ENCODE data around the gene FUT7. TPM values are rescaled to one million over a fixed set of nuclear protein-coding genes. Genes with fewer than 3 reads are reported as not detected.
A peak's percentile ranks its signal among the peaks of the same experiment; 100 is the strongest.

FUT7 gene
- total and polyA plus RNA-seq, 9 of the 15 experiments (the other 6 are each of a cell fraction or from before 2014, with no cell fraction given): not detected

DNA sequence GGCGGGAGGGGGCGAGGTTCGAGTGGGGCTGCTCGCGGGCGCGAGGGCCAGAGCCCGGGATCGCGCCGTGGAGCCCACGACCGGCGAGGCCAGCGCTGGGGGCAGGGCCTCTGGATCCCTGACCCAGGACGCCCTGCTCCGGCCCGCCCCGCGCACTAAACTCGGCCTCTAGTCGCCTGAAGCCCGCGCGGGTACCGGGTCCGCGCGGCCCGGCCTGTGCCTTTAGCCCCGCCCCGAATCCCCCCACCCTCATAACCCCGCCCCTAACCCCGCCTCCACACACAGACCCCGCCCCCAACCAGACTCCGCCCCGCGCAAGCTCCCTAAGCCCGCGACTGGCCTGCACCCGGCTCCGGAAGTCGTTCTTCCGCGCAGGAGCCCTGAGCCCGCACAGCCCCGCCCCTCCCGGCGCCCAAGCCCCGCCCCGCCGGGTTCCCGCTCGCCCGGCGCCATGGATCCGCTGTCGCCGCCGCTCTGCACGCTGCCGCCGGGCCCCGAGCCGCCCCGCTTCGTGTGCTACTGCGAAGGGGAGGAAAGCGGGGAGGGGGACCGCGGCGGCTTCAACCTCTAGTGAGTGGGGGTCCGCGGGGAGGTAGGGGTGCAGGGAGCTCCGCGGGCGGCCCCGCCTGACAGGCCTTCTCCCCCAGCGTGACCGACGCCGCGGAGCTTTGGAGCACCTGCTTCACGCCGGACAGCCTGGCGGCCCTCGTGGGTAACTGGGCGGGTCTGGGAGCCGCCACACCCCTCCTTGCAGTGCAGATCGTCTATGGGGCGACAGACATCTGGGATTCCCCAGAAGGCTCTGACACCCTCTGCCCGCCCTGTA is 39.7 kb downstream of the FUT7 start, which contains the start of gene PAXX (continued):
- TF ChIP-seq ATF7 (IDR thresholded peaks at IDR 0.05): peak; percentile 51; the same call in 1 of the 2 replicates
- no peak for TF ChIP-seq TCFL5 (CRISPR knock-in tag; conservative IDR thresholded peaks at IDR 0.05)
- TF ChIP-seq, protein P1, sequence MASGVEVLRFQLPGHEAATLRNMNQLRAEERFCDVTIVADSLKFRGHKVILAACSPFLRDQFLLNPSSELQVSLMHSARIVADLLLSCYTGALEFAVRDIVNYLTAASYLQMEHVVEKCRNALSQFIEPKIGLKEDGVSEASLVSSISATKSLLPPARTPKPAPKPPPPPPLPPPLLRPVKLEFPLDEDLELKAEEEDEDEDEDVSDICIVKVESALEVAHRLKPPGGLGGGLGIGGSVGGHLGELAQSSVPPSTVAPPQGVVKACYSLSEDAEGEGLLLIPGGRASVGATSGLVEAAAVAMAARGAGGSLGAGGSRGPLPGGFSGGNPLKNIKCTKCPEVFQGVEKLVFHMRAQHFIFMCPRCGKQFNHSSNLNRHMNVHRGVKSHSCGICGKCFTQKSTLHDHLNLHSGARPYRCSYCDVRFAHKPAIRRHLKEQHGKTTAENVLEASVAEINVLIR (CRISPR knock-in tag; IDR thresholded peaks at IDR 0.05): no peak
- TF ChIP-seq ZC3H8 (IDR thresholded peaks at IDR 0.05): no peak
- TF ChIP-seq, protein P2, sequence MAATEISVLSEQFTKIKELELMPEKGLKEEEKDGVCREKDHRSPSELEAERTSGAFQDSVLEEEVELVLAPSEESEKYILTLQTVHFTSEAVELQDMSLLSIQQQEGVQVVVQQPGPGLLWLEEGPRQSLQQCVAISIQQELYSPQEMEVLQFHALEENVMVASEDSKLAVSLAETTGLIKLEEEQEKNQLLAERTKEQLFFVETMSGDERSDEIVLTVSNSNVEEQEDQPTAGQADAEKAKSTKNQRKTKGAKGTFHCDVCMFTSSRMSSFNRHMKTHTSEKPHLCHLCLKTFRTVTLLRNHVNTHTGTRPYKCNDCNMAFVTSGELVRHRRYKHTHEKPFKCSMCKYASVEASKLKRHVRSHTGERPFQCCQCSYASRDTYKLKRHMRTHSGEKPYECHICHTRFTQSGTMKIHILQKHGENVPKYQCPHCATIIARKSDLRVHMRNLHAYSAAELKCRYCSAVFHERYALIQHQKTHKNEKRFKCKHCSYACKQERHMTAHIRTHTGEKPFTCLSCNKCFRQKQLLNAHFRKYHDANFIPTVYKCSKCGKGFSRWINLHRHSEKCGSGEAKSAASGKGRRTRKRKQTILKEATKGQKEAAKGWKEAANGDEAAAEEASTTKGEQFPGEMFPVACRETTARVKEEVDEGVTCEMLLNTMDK (IDR thresholded peaks at IDR 0.05; ENCODE audit: borderline replicate concordance, insufficient read depth, low read depth, low read length, poor library complexity, severe bottlenecking): no peak
- TF ChIP-seq RB1 (IDR thresholded peaks at IDR 0.05; ENCODE audit: low read depth): peak; percentile 96
- TF ChIP-seq TEAD2 (tag; IDR thresholded peaks at IDR 0.05): no peak
- peak; percentile 57 for TF ChIP-seq KDM5B (IDR thresholded peaks at IDR 0.05; ENCODE audit: insufficient replicate concordance, low read depth, low read length)
- TF ChIP-seq ASH1L (IDR thresholded peaks at IDR 0.05; ENCODE audit: borderline replicate concordance, low read depth, partially characterized antibody): no peak
- TF ChIP-seq ZNF121 (CRISPR knock-in tag; conservative IDR thresholded peaks at IDR 0.05): no peak
- TF ChIP-seq ZNF57 (CRISPR knock-in tag; IDR thresholded peaks at IDR 0.05): 0 out of 2 replicates have a peak, but pooled peaks have one; percentile 9
- TF ChIP-seq ZFX (CRISPR knock-in tag; IDR thresholded peaks at IDR 0.05): peak; percentile 84
- TF ChIP-seq, protein P3, sequence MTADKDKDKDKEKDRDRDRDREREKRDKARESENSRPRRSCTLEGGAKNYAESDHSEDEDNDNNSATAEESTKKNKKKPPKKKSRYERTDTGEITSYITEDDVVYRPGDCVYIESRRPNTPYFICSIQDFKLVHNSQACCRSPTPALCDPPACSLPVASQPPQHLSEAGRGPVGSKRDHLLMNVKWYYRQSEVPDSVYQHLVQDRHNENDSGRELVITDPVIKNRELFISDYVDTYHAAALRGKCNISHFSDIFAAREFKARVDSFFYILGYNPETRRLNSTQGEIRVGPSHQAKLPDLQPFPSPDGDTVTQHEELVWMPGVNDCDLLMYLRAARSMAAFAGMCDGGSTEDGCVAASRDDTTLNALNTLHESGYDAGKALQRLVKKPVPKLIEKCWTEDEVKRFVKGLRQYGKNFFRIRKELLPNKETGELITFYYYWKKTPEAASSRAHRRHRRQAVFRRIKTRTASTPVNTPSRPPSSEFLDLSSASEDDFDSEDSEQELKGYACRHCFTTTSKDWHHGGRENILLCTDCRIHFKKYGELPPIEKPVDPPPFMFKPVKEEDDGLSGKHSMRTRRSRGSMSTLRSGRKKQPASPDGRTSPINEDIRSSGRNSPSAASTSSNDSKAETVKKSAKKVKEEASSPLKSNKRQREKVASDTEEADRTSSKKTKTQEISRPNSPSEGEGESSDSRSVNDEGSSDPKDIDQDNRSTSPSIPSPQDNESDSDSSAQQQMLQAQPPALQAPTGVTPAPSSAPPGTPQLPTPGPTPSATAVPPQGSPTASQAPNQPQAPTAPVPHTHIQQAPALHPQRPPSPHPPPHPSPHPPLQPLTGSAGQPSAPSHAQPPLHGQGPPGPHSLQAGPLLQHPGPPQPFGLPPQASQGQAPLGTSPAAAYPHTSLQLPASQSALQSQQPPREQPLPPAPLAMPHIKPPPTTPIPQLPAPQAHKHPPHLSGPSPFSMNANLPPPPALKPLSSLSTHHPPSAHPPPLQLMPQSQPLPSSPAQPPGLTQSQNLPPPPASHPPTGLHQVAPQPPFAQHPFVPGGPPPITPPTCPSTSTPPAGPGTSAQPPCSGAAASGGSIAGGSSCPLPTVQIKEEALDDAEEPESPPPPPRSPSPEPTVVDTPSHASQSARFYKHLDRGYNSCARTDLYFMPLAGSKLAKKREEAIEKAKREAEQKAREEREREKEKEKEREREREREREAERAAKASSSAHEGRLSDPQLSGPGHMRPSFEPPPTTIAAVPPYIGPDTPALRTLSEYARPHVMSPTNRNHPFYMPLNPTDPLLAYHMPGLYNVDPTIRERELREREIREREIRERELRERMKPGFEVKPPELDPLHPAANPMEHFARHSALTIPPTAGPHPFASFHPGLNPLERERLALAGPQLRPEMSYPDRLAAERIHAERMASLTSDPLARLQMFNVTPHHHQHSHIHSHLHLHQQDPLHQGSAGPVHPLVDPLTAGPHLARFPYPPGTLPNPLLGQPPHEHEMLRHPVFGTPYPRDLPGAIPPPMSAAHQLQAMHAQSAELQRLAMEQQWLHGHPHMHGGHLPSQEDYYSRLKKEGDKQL (CRISPR knock-in tag; IDR thresholded peaks at IDR 0.05; ENCODE audit: borderline replicate concordance): no peak
- TF ChIP-seq ZNF239 (CRISPR knock-in tag; IDR thresholded peaks at IDR 0.05): no peak
- TF ChIP-seq ZNF75A (CRISPR knock-in tag; IDR thresholded peaks at IDR 0.05): no peak
- TF ChIP-seq TEAD4 (IDR thresholded peaks at IDR 0.05; ENCODE audit: low read length): no peak
- 0 out of 2 replicates have a peak, but pooled peaks have one; percentile 61 for TF ChIP-seq TEAD4 (CRISPR knock-in tag; IDR thresholded peaks at IDR 0.05; ENCODE audit: borderline replicate concordance)
- TF ChIP-seq SP1 (CRISPR knock-in tag; IDR thresholded peaks at IDR 0.05): peak; percentile 25
- no peak for TF ChIP-seq SNRNP70 (optimal IDR thresholded peaks at IDR 0.05; ENCODE audit: low read depth, low read length)
- no peak for TF ChIP-seq PYGO2 (tag; IDR thresholded peaks at IDR 0.05)
